ENCODE data around the gene KIF4A.

- no peak for TF ChIP-seq POLR2A (IDR thresholded peaks at IDR 0.05)
- TF ChIP-seq CTCF (IDR thresholded peaks at IDR 0.05) = no peak
Measured at GRCh38 chrX:70254909-70255308, 35.0 kb upstream of the KIF4A start.
